Upper lobe of left lung (tissue), 6 donors: Measurements from ENCODE around the gene TOX2. TPM values are rescaled to one million over a fixed set of nuclear protein-coding genes. Genes with fewer than 3 reads are reported as not detected.
A peak's percentile ranks its signal among the peaks of the same experiment; 100 is the strongest.

Experiments
- ATAC-seq, 2 donors: fragments of 200-7000 bp; cut with Tn5 transposase; one replicate each; pipeline ENCODE4 v1.9.1; 2022; ENCODE audit warnings: mild to moderate bottlenecking in 2 of 2, moderate library complexity in 2 of 2; ENCODE audit not compliant: low FRiP score in 2 of 2
- DNase-seq, 2 donors: peaks; one replicate each; pipeline ENCODE4 v3.0.0-alpha.2; 2019 to 2020
- H3K27ac ChIP-seq, 4 donors: fragments of 200-600 bp; sonication (generic); one replicate each; pipeline ENCODE4 v1.5.1; 2016 to 2019
- H3K27me3 ChIP-seq, 4 donors: fragments of 200-600 bp; sonication (generic); one replicate each; pipeline ENCODE4 v1.5.1; 2017 to 2019
- H3K36me3 ChIP-seq, 4 donors: fragments of 200-600 bp; sonication (generic); one replicate each; pipeline ENCODE4 v1.5.1; 2016 to 2019
- H3K4me1 ChIP-seq, 4 donors: fragments of 200-600 bp; sonication (generic); one replicate each; pipeline ENCODE4 v1.5.1; 2018 to 2019
- H3K4me3 ChIP-seq, 4 donors: fragments of 200-600 bp; sonication (generic); one replicate each; pipeline ENCODE4 v1.5.1; 2017 to 2019; ENCODE audit warnings: mild to moderate bottlenecking in 2 of 4, moderate library complexity in 1 of 4
- H3K9me3 ChIP-seq, 4 donors: fragments of 200-600 bp; sonication (generic); one replicate each; pipeline ENCODE4 v1.5.1; 2018 to 2019
- CTCF ChIP-seq, 6 experiments: fragments of 450-650 bp in 4 of 6; fragments of 200-600 bp in 2 of 6; sonication (generic) in 2 of 6; IDR thresholded peaks; one replicate each; pipeline ENCODE4 v1.5.1; 2016 to 2019; ENCODE audit warnings: antibody characterized with exemption in 6 of 6
- EP300 ChIP-seq, 4 donors: sonication (generic); formaldehyde crosslinking; IDR thresholded peaks; one replicate each; pipeline ENCODE4 v1.5.1; 2017; ENCODE audit warnings: antibody characterized with exemption in 4 of 4, control low read depth in 2 of 4
- POLR2A ChIP-seq, 4 donors: fragments of 450-650 bp; IDR thresholded peaks; one replicate each; pipeline ENCODE4 v1.5.1; 2016 to 2017; ENCODE audit warnings: antibody characterized with exemption in 4 of 4, mild to moderate bottlenecking in 2 of 4
- POLR2AphosphoS5 ChIP-seq, 2 donors: sonication (generic); formaldehyde crosslinking; IDR thresholded peaks; one replicate each; pipeline ENCODE4 v1.5.1; 2017; ENCODE audit warnings: antibody characterized with exemption in 2 of 2
- whole genome bisulfite sequencing, 2 donors: methylation state at CpG; one replicate each; pipeline ENCODE4 v1.1.5; 2017 to 2018; 5-methylcytosine and 5-hydroxymethylcytosine counted together
- total RNA-seq, 6 donors: library from RNA; depleted of rRNA in 4 of 6; stranded (reverse); fragments of >200 nt in 4 of 6; gene quantifications; one replicate each; pipeline versions ENCODE4 v1.1.0 to v1.2.1, GENCODE V29; 2016 to 2021
- donor health status: DM: no; HTN: no; CAD: no; lungs with moderate emphysema.
- donor health status: DM: no; HTN: yes; CAD: no; lungs with severe emphysema.

TOX2 gene
- total RNA-seq, 6 donors from 2014 or later, result 7.2 to 29.3 (median 23.7) TPM

GRCh38 chr20:43982886-43983285 lies 68.2 kb downstream of the TOX2 start:
- peak in 1 of 2 donors; percentile 7 for ATAC-seq
- Histone ChIP-seq H3K9me3 (no peaks in the 10 kb centered on the region), H3K36me3 (no peaks in the 10 kb centered on the region), H3K27ac (peak overlapping the region in 2 of 4 donors; percentile 15 to 18), H3K27me3 (no peaks in the 10 kb centered on the region), H3K4me3 (no peak overlapping the region), H3K4me1 (peaks cover 10 to 30% (median 15%) of the 10 kb centered on the region in 4 donors)
- TF ChIP-seq POLR2A (IDR thresholded peaks at IDR 0.05), result no peak
- no peak for TF ChIP-seq CTCF (IDR thresholded peaks at IDR 0.05)
- no peak for TF ChIP-seq EP300 (IDR thresholded peaks at IDR 0.05)
- no peak for TF ChIP-seq POLR2AphosphoS5 (IDR thresholded peaks at IDR 0.05)
- 92 to 98% methylated on average over 3 to 5 of the region's 5 CpGs for WGBS, 2 donors
- DNase-seq, result no peak

- TF ChIP-seq POLR2A (IDR thresholded peaks at IDR 0.05) (peak in 1 of 4 donors; percentile 5), CTCF (IDR thresholded peaks at IDR 0.05) (peak in 3 of 6 experiments; percentile 13 to 24 (median 19)), EP300 (IDR thresholded peaks at IDR 0.05) (no peak), POLR2AphosphoS5 (IDR thresholded peaks at IDR 0.05) (no peak)
- Histone ChIP-seq H3K27ac (peak overlapping the region in 1 of 4 donors; percentile 72), H3K36me3 (no peaks in the 10 kb centered on the region), H3K4me1 (peaks cover 13 to 30% (median 15%) of the 10 kb centered on the region in 4 donors), H3K27me3 (no peaks in the 10 kb centered on the region), H3K4me3 (no peak overlapping the region), H3K9me3 (no peaks in the 10 kb centered on the region)
- WGBS, 2 donors, result 90 to 99% methylated on average over 4 to 5 of the region's 5 CpGs
- DNase-seq (no peak), ATAC-seq (no peak)
Observed at GRCh38 chr20:43983359-43983758, 68.7 kb downstream of the TOX2 start.

- TF ChIP-seq POLR2AphosphoS5 (IDR thresholded peaks at IDR 0.05) (no peak), POLR2A (IDR thresholded peaks at IDR 0.05) (no peak), CTCF (IDR thresholded peaks at IDR 0.05) (no peak), EP300 (IDR thresholded peaks at IDR 0.05) (no peak)
- H3K27me3 ChIP-seq, result no peaks in the 10 kb centered on the region
- H3K27ac ChIP-seq, result peak overlapping the region in 2 of 4 donors; percentile 3 to 72
- no peaks in the 10 kb centered on the region for H3K36me3 ChIP-seq
- H3K9me3 ChIP-seq, result no peaks in the 10 kb centered on the region
- 67 to 76% methylated on average over 6 of the region's 6 CpGs for WGBS, 2 donors
- no peak for ATAC-seq
- no peak overlapping the region for H3K4me3 ChIP-seq
- H3K4me1 ChIP-seq, result peaks cover 13 to 30% (median 15%) of the 10 kb centered on the region in 4 donors
- no peak for DNase-seq
Observed at GRCh38 chr20:43983904-43984361, 69.3 kb downstream of the TOX2 start.

- Histone ChIP-seq H3K36me3 (no peaks in the 10 kb centered on the region), H3K4me3 (no peak overlapping the region), H3K9me3 (no peaks in the 10 kb centered on the region), H3K4me1 (peaks cover 13 to 30% (median 15%) of the 10 kb centered on the region in 4 donors), H3K27me3 (no peaks in the 10 kb centered on the region), H3K27ac (peak overlapping the region in 3 of 4 donors; percentile 52 to 72 (median 63))
- WGBS, 2 donors, result 56 to 61% methylated on average over 4 of the region's 4 CpGs
- DNase-seq (no peak), ATAC-seq (no peak)
- TF ChIP-seq EP300 (IDR thresholded peaks at IDR 0.05), result no peak
- TF ChIP-seq POLR2AphosphoS5 (IDR thresholded peaks at IDR 0.05), result no peak
- no peak for TF ChIP-seq POLR2A (IDR thresholded peaks at IDR 0.05)
- TF ChIP-seq CTCF (IDR thresholded peaks at IDR 0.05), result no peak
Observed at GRCh38 chr20:43984587-43984986, 69.9 kb downstream of the TOX2 start.

- Histone ChIP-seq H3K27me3 (no peaks in the 10 kb centered on the region), H3K36me3 (no peaks in the 10 kb centered on the region), H3K4me3 (no peak overlapping the region), H3K9me3 (no peaks in the 10 kb centered on the region), H3K4me1 (peaks cover 13 to 30% (median 15%) of the 10 kb centered on the region in 4 donors), H3K27ac (peak overlapping the region; percentile 52 to 72 (median 62))
- DNase-seq, result no peak
- no peak for ATAC-seq
- WGBS, 2 donors, result 50 to 78% methylated on average over 3 of the region's 3 CpGs
- TF ChIP-seq POLR2AphosphoS5 (IDR thresholded peaks at IDR 0.05), result no peak
- TF ChIP-seq CTCF (IDR thresholded peaks at IDR 0.05), result no peak
- no peak for TF ChIP-seq POLR2A (IDR thresholded peaks at IDR 0.05)
- TF ChIP-seq EP300 (IDR thresholded peaks at IDR 0.05), result no peak
Observed at GRCh38 chr20:43985121-43985520, 70.5 kb downstream of the TOX2 start.
